ENCODE data around the gene PTCSC3. TPM values are rescaled to one million over a fixed set of nuclear protein-coding genes. Genes with fewer than 3 reads are reported as not detected.

The PTCSC3 gene
- total and polyA plus RNA-seq, 7 experiments from 2014 or later, result not detected

GRCh38 chr14:36091096-36091495 lies 85.4 kb downstream of the PTCSC3 start:
- H3K27ac Mint-ChIP-seq, result no peak overlapping the region
- peaks cover 0 to 31% (median 21%) of the 10 kb centered on the region in 5 donors for H3K27me3 Mint-ChIP-seq
- H3K9me3 ChIP-seq (ENCODE audit: control insufficient read depth in 2 of 3, low read length in 3 of 3), result no peaks in the 10 kb centered on the region

DNA sequence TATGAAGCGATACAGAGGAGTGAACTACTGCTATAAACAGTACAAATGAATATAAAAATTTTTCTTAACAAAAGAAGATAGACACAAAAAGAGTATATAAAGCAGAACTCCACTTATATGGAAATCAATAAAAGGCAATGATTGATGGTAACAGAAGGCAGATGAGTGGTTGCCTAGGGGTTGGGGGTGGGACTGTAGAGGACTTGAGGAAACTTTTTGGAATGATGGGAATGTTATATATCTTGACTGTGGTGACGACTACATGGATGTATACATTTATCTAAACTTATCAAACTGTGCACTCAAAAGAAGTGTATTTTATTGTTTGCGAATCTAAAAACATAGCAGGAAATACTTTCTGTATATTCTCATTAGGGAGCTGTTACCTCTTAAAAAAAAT lies 89.1 kb downstream of the PTCSC3 start:
- Mint-ChIP-seq H3K4me1 (peaks cover 0 to 2% (median 0%) of the 10 kb centered on the region in 7 donors), H3K36me3 (no peaks in the 10 kb centered on the region), H3K27me3 (peaks cover 4 to 27% (median 20%) of the 10 kb centered on the region in 5 donors), H3K27ac (no peak overlapping the region), H3K4me3 (no peak overlapping the region), H3K9me3 (peaks cover 0 to 4% (median 0%) of the 10 kb centered on the region in 11 donors)
- no peak overlapping the region for H3K4me3 ChIP-seq (ENCODE audit: low read length)
- H3K27me3 ChIP-seq (ENCODE audit: control insufficient read depth in 2 of 2, insufficient read depth in 2 of 2, low read length in 2 of 2), result no peaks in the 10 kb centered on the region
- ATAC-seq (no peak), DNase-seq (no peak)
- no peaks in the 10 kb centered on the region for H3K36me3 ChIP-seq (ENCODE audit: control insufficient read depth in 2 of 3, insufficient read depth in 3 of 3, low read length in 3 of 3)
- intact Hi-C loops (cut with micrococcal nuclease), result no loop called here
- no peaks in the 10 kb centered on the region for H3K9me3 ChIP-seq (ENCODE audit: control insufficient read depth in 2 of 3, low read length in 3 of 3)
- no peak overlapping the region for H3K27ac ChIP-seq (ENCODE audit: low read depth, low read length)
- H3K4me1 ChIP-seq (ENCODE audit: control insufficient read depth in 2 of 2, insufficient read depth in 2 of 2, low read length in 2 of 2), result no peaks in the 10 kb centered on the region
- ChIA-PET POLR2A (no interaction called here), CTCF (no interaction called here)

More at GRCh38 chr14:36091096-36091495, 85.4 kb downstream of the PTCSC3 start:
- no peak overlapping the region for H3K4me3 Mint-ChIP-seq
- Histone ChIP-seq H3K27ac (ENCODE audit: low read depth, low read length) (no peak overlapping the region), H3K27me3 (ENCODE audit: control insufficient read depth in 2 of 2, insufficient read depth in 2 of 2, low read length in 2 of 2) (no peaks in the 10 kb centered on the region), H3K4me3 (ENCODE audit: low read length) (no peak overlapping the region), H3K4me1 (ENCODE audit: control insufficient read depth in 2 of 2, insufficient read depth in 2 of 2, low read length in 2 of 2) (no peaks in the 10 kb centered on the region), H3K36me3 (ENCODE audit: control insufficient read depth in 2 of 3, insufficient read depth in 3 of 3, low read length in 3 of 3) (no peaks in the 10 kb centered on the region)
- intact Hi-C loops (cut with micrococcal nuclease), result no loop called here
- peaks cover 0 to 4% (median 0%) of the 10 kb centered on the region in 11 donors for H3K9me3 Mint-ChIP-seq
- ATAC-seq, result no peak
- no peaks in the 10 kb centered on the region for H3K4me1 Mint-ChIP-seq
- CTCF ChIA-PET, result no interaction called here
- no peak for DNase-seq
- H3K36me3 Mint-ChIP-seq, result no peaks in the 10 kb centered on the region
- POLR2A ChIA-PET, result no interaction called here

GRCh38 chr14:36086629-36087395 lies 89.7 kb downstream of the PTCSC3 start:
- ChIA-PET POLR2A (no interaction called here), CTCF (no interaction called here)
- no peak overlapping the region for H3K27ac ChIP-seq (ENCODE audit: low read depth, low read length)
- H3K27me3 Mint-ChIP-seq, result peaks cover 4 to 27% (median 20%) of the 10 kb centered on the region in 5 donors
- intact Hi-C loops (cut with micrococcal nuclease), result no loop called here
- H3K9me3 ChIP-seq (ENCODE audit: control insufficient read depth in 2 of 3, low read length in 3 of 3), result no peaks in the 10 kb centered on the region
- no peak overlapping the region for H3K4me3 Mint-ChIP-seq
- no peak overlapping the region for H3K4me3 ChIP-seq (ENCODE audit: low read length)
- H3K4me1 Mint-ChIP-seq, result peaks cover 0 to 2% (median 0%) of the 10 kb centered on the region in 7 donors
- no peaks in the 10 kb centered on the region for H3K36me3 ChIP-seq (ENCODE audit: control insufficient read depth in 2 of 3, insufficient read depth in 3 of 3, low read length in 3 of 3)
- H3K36me3 Mint-ChIP-seq, result no peaks in the 10 kb centered on the region
- no peaks in the 10 kb centered on the region for H3K27me3 ChIP-seq (ENCODE audit: control insufficient read depth in 2 of 2, insufficient read depth in 2 of 2, low read length in 2 of 2)
- peaks cover 0 to 4% (median 0%) of the 10 kb centered on the region in 11 donors for H3K9me3 Mint-ChIP-seq
- H3K27ac Mint-ChIP-seq, result no peak overlapping the region
- no peak for ATAC-seq
- no peaks in the 10 kb centered on the region for H3K4me1 ChIP-seq (ENCODE audit: control insufficient read depth in 2 of 2, insufficient read depth in 2 of 2, low read length in 2 of 2)
- DNase-seq, result no peak

DNA sequence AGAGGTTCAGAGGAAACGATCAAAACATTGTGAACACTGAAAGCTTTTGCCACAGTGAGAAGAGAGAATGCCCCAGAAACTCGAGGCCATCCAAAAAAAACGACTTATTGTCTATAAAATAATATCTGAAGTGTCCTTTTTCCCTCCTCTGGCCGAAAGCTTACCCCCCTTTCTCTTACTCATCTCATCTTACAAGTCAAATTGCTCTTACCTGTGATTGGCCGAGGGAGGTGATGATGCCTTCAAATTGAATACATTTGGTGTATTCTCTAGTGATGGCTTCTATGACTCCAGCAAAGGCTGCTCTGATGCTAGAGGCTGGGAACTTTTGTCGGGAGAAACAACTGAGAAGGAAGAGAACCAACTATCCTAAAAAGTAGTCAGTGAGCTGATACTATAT lies 90.7 kb downstream of the PTCSC3 start:
- no peaks in the 10 kb centered on the region for H3K36me3 Mint-ChIP-seq
- H3K4me3 Mint-ChIP-seq, result no peak overlapping the region
- Histone ChIP-seq H3K9me3 (ENCODE audit: control insufficient read depth in 2 of 3, low read length in 3 of 3) (no peaks in the 10 kb centered on the region), H3K4me3 (ENCODE audit: low read length) (no peak overlapping the region), H3K36me3 (ENCODE audit: control insufficient read depth in 2 of 3, insufficient read depth in 3 of 3, low read length in 3 of 3) (no peaks in the 10 kb centered on the region), H3K27ac (ENCODE audit: low read depth, low read length) (no peak overlapping the region), H3K27me3 (ENCODE audit: control insufficient read depth in 2 of 2, insufficient read depth in 2 of 2, low read length in 2 of 2) (no peaks in the 10 kb centered on the region), H3K4me1 (ENCODE audit: control insufficient read depth in 2 of 2, insufficient read depth in 2 of 2, low read length in 2 of 2) (no peaks in the 10 kb centered on the region)
- no peak overlapping the region for H3K27ac Mint-ChIP-seq
- intact Hi-C loops (cut with micrococcal nuclease), result no loop called here
- peaks cover 0 to 4% (median 0%) of the 10 kb centered on the region in 11 donors for H3K9me3 Mint-ChIP-seq
- DNase-seq (no peak), ATAC-seq (no peak)
- ChIA-PET POLR2A (no interaction called here), CTCF (no interaction called here)
- H3K4me1 Mint-ChIP-seq, result peaks cover 0 to 2% (median 0%) of the 10 kb centered on the region in 7 donors
- H3K27me3 Mint-ChIP-seq, result peaks cover 10 to 32% (median 24%) of the 10 kb centered on the region in 5 donors

Other genes with a start within 250 kb of the PTCSC3 start
- 10 to 100 TPM; 22.5 to 42.7 (median 24.6) TPM for gene MBIP, start 143.9 kb upstream of the PTCSC3 start, total RNA-seq
- gene MBIP, start 143.9 kb upstream of the PTCSC3 start, polyA plus RNA-seq, result 10 to 100 TPM; 24.7 to 29.3 TPM

All from naive thymus-derived CD4-positive, alpha-beta T cell (primary cell).